ENCODE data around the gene KLHL13. TPM values are rescaled to one million over a fixed set of nuclear protein-coding genes. Genes with fewer than 3 reads are reported as not detected.

The KLHL13 gene
- total and polyA plus RNA-seq, 2 of the 8 experiments (the other 6 are each of a cell fraction or from before 2014, with no cell fraction given), result 6.4 to 12.8 TPM

GRCh38 chrX:118115953-118116712 is 477 bp downstream of the KLHL13 start:
- H2BK120ac ChIP-seq (replicated peaks; ENCODE audit: low read depth, low read length), result no peak overlapping the region
- no peak overlapping the region; the same call in 1 of the 2 replicates for H4K8ac ChIP-seq (ENCODE audit: extremely low read depth, insufficient read depth, low read length)
- no peaks in the 10 kb centered on the region for H4K20me1 ChIP-seq (replicated peaks in 1 of 2; ENCODE audit: control insufficient read depth in 1 of 2, insufficient read depth in 2 of 2, low read length in 2 of 2)
- ChIA-PET CTCF (ENCODE audit: partially characterized antibody) (interaction anchor here (1.3 kb wide), 1 partner anchor 67 kb away, joined by 4 read pairs; no protein-coding TSS in a partner anchor), POLR2A (ENCODE audit: partially characterized antibody) (no interaction called here)
- 0 out of 2 replicates have a peak overlapping the region, but pooled peaks have one; percentile 46 for H2BK15ac ChIP-seq (ENCODE audit: low read length)
- 1% methylated on average over 20 of the region's 53 CpGs; no CpG with 5 or more reads in 1 of the 2 experiments for WGBS, 2 experiments (ENCODE audit: extremely low coverage in 1 of 2, insufficient coverage in 1 of 2, insufficient read length in 1 of 2, insufficient replicate concordance in 2 of 2, low coverage in 1 of 2, low lambda C conversion rate in 2 of 2, missing lambda C conversion rate in 1 of 2)
- H2BK12ac ChIP-seq (ENCODE audit: low read depth, low read length), result no peak overlapping the region
- H4K5ac ChIP-seq (ENCODE audit: insufficient read length, low read depth, low read length), result no peak overlapping the region
- no peak overlapping the region for H3K27ac ChIP-seq (ENCODE audit: low read depth, low read length)
- DNase-seq (ENCODE audit: low read depth in 1 of 2, low spot score in 2 of 2) (peak in 1 of 2 experiments; percentile 50), FAIRE-seq (no peak)
- H3K4ac ChIP-seq (replicated peaks; ENCODE audit: insufficient read length, low read depth, low read length), result no peak overlapping the region
- H3K14ac ChIP-seq (ENCODE audit: insufficient read length), result no peak overlapping the region
- no peaks in the 10 kb centered on the region for H3K4me1 ChIP-seq (replicated peaks in 1 of 4; ENCODE audit: control insufficient read depth in 3 of 4, insufficient read depth in 4 of 4, low read length in 3 of 4)
- peak overlapping the region; percentile 22; the same call in 1 of the 2 replicates for H2AFZ ChIP-seq (ENCODE audit: low read length)
- no peaks in the 10 kb centered on the region for H3K79me1 ChIP-seq (ENCODE audit: low read depth, low read length)
- H3K36me3 ChIP-seq (ENCODE audit: control insufficient read depth in 2 of 4, insufficient read depth in 4 of 4, low read length in 3 of 4), result no peaks in the 10 kb centered on the region
- H4K91ac ChIP-seq (replicated peaks; ENCODE audit: insufficient read length, low read length), result no peak overlapping the region
- no peak overlapping the region for H3K56ac ChIP-seq (replicated peaks; ENCODE audit: insufficient read length, low read depth, low read length)
- peak overlapping the region; percentile 63 to 78 for H3K4me2 ChIP-seq (ENCODE audit: insufficient read depth in 1 of 2, low read depth in 2 of 2, low read length in 2 of 2)
- peak overlapping the region; percentile 60 to 77 (median 72) for H3K4me3 ChIP-seq (ENCODE audit: extremely low read depth in 1 of 4, insufficient read depth in 2 of 4, low read depth in 3 of 4, low read length in 4 of 4)
- no peaks in the 10 kb centered on the region for H3K9me3 ChIP-seq (ENCODE audit: insufficient read depth in 2 of 2, low read depth in 1 of 2, low read length in 1 of 2)
- no peak overlapping the region; the same call in none of the 2 replicates for H3K18ac ChIP-seq (ENCODE audit: extremely low read depth, low read length)
- no peaks in the 10 kb centered on the region; the same call in 1 of the 2 replicates for H3K23me2 ChIP-seq (ENCODE audit: low read depth, low read length)
- H3K23ac ChIP-seq (ENCODE audit: insufficient read length), result no peak overlapping the region
- peaks cover 0 to 2% of the 10 kb centered on the region in 2 experiments; a peak in 1 of 4 replicates for H3K79me2 ChIP-seq (ENCODE audit: control insufficient read depth in 1 of 2, insufficient read depth in 2 of 2, low read length in 2 of 2)
- H2BK20ac ChIP-seq (ENCODE audit: low read length), result no peak overlapping the region
- H2AK5ac ChIP-seq (ENCODE audit: low read depth, low read length), result no peak overlapping the region
- H3K27me3 ChIP-seq (replicated peaks in 1 of 4; ENCODE audit: control insufficient read depth in 3 of 4, extremely low read depth in 1 of 4, insufficient read depth in 3 of 4, low read length in 3 of 4), result no peaks in the 10 kb centered on the region
- H2BK5ac ChIP-seq (ENCODE audit: low read depth, low read length), result no peak overlapping the region
- H3K9ac ChIP-seq (replicated peaks in 1 of 4; ENCODE audit: extremely low read depth in 1 of 4, low read depth in 3 of 4, low read length in 3 of 4), result peak overlapping the region in 3 of 4 experiments; percentile 39 to 68 (median 48); a peak in 5 of 7 replicates
- TF ChIP-seq KDM5A (IDR thresholded peaks at IDR 0.05; ENCODE audit: low read length), result no peak
- TF ChIP-seq CHD2 (IDR thresholded peaks at IDR 0.05; ENCODE audit: low read length), result no peak
- no peak for TF ChIP-seq EZH2 (IDR thresholded peaks at IDR 0.05; ENCODE audit: low read depth, low read length, severe bottlenecking)
- TF ChIP-seq CHD1 (IDR thresholded peaks at IDR 0.05; ENCODE audit: low read depth, low read length), result no peak
- no peak for TF ChIP-seq SP4 (IDR thresholded peaks at IDR 0.05; ENCODE audit: low read length)
- no peak for TF ChIP-seq SIX5 (IDR thresholded peaks at IDR 0.05; ENCODE audit: low read depth, low read length)
- TF ChIP-seq ZNF274 (IDR thresholded peaks at IDR 0.05; ENCODE audit: borderline replicate concordance, extremely low read depth, low read length), result no peak
- no peak for TF ChIP-seq SP2 (IDR thresholded peaks at IDR 0.05; ENCODE audit: low read length)
- TF ChIP-seq RNF2 (IDR thresholded peaks at IDR 0.05; ENCODE audit: borderline replicate concordance, low read depth, low read length, missing control alignments, poor library complexity, severe bottlenecking), result no peak
- no peak for TF ChIP-seq TAF1 (IDR thresholded peaks at IDR 0.05; ENCODE audit: low read depth, low read length)
- no peak for TF ChIP-seq CBX8 (IDR thresholded peaks at IDR 0.05; ENCODE audit: borderline replicate concordance, low read depth, low read length)
- TF ChIP-seq TEAD4 (IDR thresholded peaks at IDR 0.05; ENCODE audit: low read depth, low read length), result no peak
- no peak for TF ChIP-seq TAF7 (optimal IDR thresholded peaks at IDR 0.05; ENCODE audit: borderline replicate concordance, low read depth, low read length)

Data from H1 (cell line).